Mesodermal cell (in vitro differentiated cells): ENCODE measurements around the gene KIF26B.

ENCODE experiments used
- H3K27ac ChIP-seq: 2 replicates; pipeline ENCODE4 v1.7.0; 2013; ENCODE audit warnings: mild to moderate bottlenecking, low read depth, low read length, moderate library complexity; ENCODE audit not compliant: severe bottlenecking
- H3K36me3 ChIP-seq: 2 replicates; pipeline ENCODE4 v1.7.1; 2013; ENCODE audit warnings: mild to moderate bottlenecking, low read length, moderate library complexity; ENCODE audit not compliant: control insufficient read depth, insufficient read depth
- H3K4me1 ChIP-seq: one replicate; pipeline ENCODE4 v1.7.1; 2013; ENCODE audit warnings: mild to moderate bottlenecking, low read length; ENCODE audit not compliant: insufficient read depth, control insufficient read depth, poor library complexity, severe bottlenecking
- H3K4me3 ChIP-seq: 2 replicates; pipeline ENCODE4 v1.7.0; 2013; ENCODE audit warnings: low read length, control low read depth, mild to moderate bottlenecking; ENCODE audit not compliant: insufficient read depth, poor library complexity, severe bottlenecking; ENCODE audit errors: extremely low read depth
- H3K9me3 ChIP-seq: 2 replicates; pipeline ENCODE4 v1.7.1; 2013; ENCODE audit warnings: mild to moderate bottlenecking, low read length, moderate library complexity; ENCODE audit not compliant: control insufficient read depth
- WGBS, 2 experiments: methylation state at CpG; one replicate each; pipeline ENCODE4 v1.1.5; 2013; ENCODE audit warnings: missing lambda C conversion rate in 2 of 2; ENCODE audit not compliant: insufficient coverage in 2 of 2; 5-methylcytosine and 5-hydroxymethylcytosine counted together

The KIF26B gene

DNA sequence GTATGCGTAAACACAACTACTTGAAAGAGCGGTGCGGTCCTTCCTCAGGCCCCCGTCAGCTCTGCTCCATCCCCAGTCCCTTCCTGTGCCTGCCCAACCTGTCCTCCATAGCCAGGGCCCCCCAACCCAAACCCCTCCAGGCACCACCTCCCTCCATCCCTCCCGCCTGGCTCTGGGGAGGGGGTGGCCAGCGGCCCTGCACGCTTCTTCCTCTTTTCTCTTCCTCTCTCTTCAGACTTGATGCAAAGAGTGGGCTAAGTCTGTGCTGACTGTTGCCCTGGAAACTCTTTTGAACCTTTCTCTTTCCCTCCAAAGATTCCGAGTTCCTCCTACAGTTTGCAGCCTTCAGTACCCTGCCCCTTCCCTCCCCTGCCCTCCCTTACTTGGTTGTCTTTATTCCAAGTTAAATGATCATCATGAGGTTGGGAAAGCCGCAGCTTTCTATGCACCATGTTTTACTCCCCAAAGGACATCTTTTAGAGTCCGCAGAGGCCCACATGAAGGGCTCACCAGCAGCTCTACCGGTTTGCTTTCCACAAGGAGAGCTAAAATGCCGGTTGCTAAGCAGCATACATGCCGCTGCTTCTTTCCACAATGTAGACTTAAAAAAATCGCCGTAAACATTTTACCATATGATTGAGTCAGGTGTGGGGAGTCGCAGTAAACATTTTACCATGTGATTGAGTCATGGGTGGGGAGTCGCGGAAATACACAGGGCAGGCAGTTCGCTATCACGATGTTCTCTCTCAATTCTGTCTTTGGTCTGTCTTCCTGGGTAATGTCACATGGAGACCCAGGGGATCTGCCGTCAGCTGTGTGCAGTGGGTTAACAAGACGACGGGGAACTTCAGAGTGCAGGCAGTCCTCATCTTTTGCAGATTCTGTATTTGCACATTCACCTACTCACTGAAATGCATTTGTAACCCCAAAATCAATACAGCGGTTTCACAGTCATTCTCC is 525.3 kb downstream of the KIF26B start:
- Histone ChIP-seq H3K9me3 (no peaks in the 10 kb centered on the region), H3K4me1 (no peaks in the 10 kb centered on the region), H3K27ac (no peak overlapping the region), H3K36me3 (no peaks in the 10 kb centered on the region), H3K4me3 (no peak overlapping the region)
- 88 to 92% methylated on average over 15 to 18 of the region's 24 CpGs for WGBS, 2 experiments

DNA sequence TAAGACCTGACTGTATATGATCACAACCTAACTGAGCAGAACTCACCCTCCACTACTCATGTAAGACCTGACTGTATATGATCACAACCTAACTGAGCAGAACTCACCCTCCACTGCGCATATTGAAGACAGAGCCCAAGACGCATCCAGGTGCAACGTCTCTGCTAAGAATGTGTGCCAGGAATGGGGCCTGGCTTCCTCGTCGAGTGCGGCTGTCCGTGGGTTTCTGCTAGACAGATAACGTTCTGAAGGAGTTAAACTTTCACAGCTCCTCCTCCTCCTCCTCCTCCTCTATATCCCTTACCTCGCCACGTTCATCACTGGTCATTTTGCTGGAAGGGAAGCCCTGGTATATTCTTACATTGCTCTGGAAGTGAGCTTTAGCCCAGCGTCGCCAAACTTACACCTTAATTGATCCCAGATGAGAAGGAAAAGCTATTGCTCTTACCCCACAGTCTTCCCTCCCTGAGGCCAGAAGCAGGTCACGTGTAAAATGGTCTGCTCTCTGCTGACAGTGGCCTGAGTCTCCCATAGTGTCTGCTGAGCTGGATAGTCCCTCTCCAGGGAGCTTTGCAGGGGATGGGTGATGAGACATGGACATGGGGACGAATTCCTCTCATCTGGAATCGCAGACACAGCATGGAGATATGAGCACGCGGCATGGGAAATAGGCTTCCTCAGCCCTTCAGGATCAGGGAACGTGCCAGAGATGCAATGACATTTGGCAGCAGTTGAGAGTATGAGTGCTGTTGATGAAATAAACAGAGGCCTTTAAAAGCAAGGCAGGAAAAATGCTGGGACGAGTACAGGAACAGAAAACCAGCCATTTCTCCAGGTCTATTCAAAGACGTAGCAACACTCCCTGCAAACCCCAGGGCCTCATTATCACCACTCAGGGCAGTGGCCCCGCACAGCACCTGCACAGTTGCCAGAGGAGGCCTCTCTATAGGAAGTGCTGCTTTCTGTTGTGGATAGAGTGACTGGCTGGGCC is 528.1 kb downstream of the KIF26B start:
- Histone ChIP-seq H3K36me3 (no peaks in the 10 kb centered on the region), H3K27ac (no peak overlapping the region), H3K4me3 (no peak overlapping the region), H3K9me3 (no peaks in the 10 kb centered on the region), H3K4me1 (no peaks in the 10 kb centered on the region)
- 87 to 93% methylated on average over 18 to 19 of the region's 21 CpGs for WGBS, 2 experiments

GRCh38 chr1:245683676-245684075 is 528.9 kb downstream of the KIF26B start:
- WGBS, 2 experiments = 76 to 93% methylated on average over 6 of the region's 9 CpGs
- Histone ChIP-seq H3K4me1 (no peaks in the 10 kb centered on the region), H3K9me3 (no peaks in the 10 kb centered on the region), H3K4me3 (no peak overlapping the region), H3K27ac (no peak overlapping the region), H3K36me3 (no peaks in the 10 kb centered on the region)

DNA sequence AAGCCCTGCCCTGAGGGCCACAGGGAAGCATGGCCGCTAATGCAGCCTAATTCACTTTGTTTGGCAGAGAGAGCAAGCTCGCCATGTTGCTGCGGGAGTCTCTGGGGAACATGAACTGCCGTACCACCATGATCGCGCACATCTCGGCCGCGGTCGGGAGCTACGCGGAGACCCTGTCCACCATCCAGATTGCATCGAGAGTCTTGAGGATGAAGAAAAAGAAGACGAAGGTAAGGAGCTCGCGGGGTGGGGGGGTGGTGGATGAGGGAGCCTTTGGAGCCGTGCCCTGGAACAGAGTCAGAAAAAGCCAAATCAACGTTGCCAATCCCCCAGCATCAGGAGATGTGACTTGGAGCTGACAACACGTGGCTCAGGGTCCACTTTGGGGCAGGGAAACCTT is 529.4 kb downstream of the KIF26B start:
- Histone ChIP-seq H3K36me3 (no peaks in the 10 kb centered on the region), H3K27ac (no peak overlapping the region), H3K4me3 (no peak overlapping the region), H3K9me3 (no peaks in the 10 kb centered on the region), H3K4me1 (no peaks in the 10 kb centered on the region)
- 95 to 97% methylated on average over 18 to 19 of the region's 19 CpGs for WGBS, 2 experiments

DNA sequence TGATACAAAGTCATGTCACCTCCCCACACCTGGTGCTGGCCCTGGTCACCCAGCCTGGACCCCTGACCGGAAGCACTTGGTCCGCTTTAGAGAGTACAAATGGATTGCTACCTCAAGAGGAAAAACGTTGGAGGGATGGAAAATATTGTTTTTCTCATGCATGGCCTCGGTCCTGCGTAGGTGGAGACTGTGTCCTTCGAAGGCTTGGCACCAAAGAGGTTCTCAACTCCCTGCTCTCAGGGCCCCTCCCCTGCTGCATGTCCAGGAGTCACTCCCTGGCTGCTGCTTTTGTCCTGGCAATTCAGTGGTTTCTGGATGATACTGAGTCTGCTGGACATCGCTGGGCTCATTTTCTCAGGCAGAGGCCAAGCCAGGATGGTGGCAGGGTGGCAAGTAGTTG is 529.8 kb downstream of the KIF26B start:
- 79 to 86% methylated on average over 6 to 7 of the region's 7 CpGs for WGBS, 2 experiments
- H3K27ac ChIP-seq = no peak overlapping the region
- no peaks in the 10 kb centered on the region for H3K36me3 ChIP-seq
- H3K4me3 ChIP-seq = no peak overlapping the region
- no peaks in the 10 kb centered on the region for H3K9me3 ChIP-seq
- H3K4me1 ChIP-seq = no peaks in the 10 kb centered on the region

DNA sequence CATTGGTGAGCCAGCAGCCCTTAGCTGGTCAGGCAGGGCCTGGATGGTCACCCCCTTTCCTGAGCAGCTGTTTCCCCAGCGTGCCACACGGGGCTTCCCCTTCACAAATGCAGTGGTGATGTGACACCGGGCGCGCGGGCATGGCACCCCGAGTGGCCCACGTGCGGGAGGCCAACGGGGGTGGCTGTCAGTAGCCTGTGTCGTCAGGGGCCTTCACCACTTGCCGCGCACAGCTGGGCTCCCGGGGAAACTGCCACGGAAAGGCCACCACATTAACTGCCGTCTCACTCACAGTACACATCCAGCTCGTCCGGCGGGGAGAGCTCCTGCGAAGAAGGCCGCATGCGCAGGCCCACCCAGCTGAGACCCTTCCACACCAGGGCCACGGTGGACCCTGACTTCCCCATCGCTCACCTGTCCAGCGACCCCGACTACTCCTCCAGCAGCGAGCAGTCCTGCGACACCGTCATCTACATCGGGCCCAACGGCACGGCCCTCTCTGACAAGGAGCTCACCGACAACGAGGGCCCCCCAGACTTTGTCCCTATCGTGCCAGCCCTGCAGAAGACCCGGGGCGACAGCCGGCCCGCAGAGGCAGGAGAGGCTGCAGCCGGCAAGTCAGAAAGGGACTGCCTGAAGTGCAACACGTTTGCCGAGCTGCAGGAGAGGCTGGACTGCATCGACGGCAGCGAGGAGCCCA is 530.5 kb downstream of the KIF26B start:
- no peaks in the 10 kb centered on the region for H3K36me3 ChIP-seq
- H3K9me3 ChIP-seq = no peaks in the 10 kb centered on the region
- 95% methylated on average over 39 to 44 of the region's 45 CpGs for WGBS, 2 experiments
- no peak overlapping the region for H3K4me3 ChIP-seq
- no peak overlapping the region for H3K27ac ChIP-seq
- no peaks in the 10 kb centered on the region for H3K4me1 ChIP-seq

DNA sequence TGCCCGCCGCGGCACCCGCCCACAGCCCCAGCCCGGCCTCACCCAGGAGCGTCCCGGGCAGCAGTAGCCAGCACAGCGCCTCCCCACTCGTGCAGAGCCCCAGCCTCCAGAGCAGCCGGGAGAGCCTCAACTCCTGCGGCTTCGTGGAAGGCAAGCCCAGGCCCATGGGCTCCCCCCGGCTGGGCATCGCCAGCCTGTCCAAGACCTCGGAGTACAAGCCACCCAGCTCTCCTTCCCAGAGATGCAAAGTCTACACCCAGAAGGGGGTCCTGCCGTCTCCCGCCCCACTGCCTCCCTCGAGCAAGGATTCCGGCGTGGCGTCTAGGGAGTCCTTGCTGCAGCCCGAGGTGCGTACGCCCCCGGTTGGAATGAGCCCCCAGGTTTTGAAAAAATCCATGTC is 531.2 kb downstream of the KIF26B start:
- WGBS, 2 experiments = 91 to 96% methylated on average over 22 to 25 of the region's 25 CpGs
- Histone ChIP-seq H3K4me3 (no peak overlapping the region), H3K4me1 (no peaks in the 10 kb centered on the region), H3K27ac (no peak overlapping the region), H3K9me3 (no peaks in the 10 kb centered on the region), H3K36me3 (no peaks in the 10 kb centered on the region)

DNA sequence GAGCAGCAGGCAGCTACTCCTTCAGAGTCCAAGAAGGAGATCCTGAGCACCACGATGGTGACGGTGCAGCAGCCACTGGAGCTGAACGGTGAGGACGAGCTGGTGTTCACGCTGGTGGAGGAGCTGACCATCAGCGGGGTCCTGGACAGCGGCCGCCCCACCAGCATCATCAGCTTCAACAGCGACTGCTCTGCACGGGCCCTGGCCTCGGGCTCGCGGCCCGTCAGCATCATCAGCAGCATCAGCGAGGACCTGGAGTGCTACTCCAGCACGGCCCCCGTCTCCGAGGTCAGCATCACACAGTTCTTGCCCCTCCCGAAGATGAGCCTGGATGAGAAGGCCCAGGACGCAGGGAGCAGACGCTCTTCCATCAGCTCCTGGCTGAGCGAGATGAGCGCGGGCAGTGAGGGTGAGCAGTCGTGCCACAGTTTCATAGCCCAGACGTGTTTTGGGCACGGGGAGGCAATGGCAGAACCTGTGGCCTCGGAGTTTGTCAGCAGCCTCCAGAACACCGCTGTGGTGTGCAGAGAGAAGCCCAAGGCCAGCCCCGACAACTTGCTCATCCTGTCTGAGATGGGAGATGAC is 531.8 kb downstream of the KIF26B start:
- no peaks in the 10 kb centered on the region for H3K36me3 ChIP-seq
- no peaks in the 10 kb centered on the region for H3K9me3 ChIP-seq
- no peak overlapping the region for H3K4me3 ChIP-seq
- no peak overlapping the region for H3K27ac ChIP-seq
- WGBS, 2 experiments = 95 to 96% methylated on average over 30 of the region's 30 CpGs
- H3K4me1 ChIP-seq = no peaks in the 10 kb centered on the region

GRCh38 chr1:245687152-245687635 is 532.4 kb downstream of the KIF26B start:
- H3K36me3 ChIP-seq = no peaks in the 10 kb centered on the region
- no peak overlapping the region for H3K27ac ChIP-seq
- no peaks in the 10 kb centered on the region for H3K4me1 ChIP-seq
- 85 to 89% methylated on average over 16 of the region's 20 CpGs for WGBS, 2 experiments
- H3K4me3 ChIP-seq = no peak overlapping the region
- H3K9me3 ChIP-seq = no peaks in the 10 kb centered on the region
